NCI-H69 (cell line): ENCODE measurements around the gene DOK7.

Experiments
- DNase-seq: peaks from one replicate; lab custom pipeline; 2025; lab: John Stamatoyannopoulos, UW

Gene DOK7, protein sequence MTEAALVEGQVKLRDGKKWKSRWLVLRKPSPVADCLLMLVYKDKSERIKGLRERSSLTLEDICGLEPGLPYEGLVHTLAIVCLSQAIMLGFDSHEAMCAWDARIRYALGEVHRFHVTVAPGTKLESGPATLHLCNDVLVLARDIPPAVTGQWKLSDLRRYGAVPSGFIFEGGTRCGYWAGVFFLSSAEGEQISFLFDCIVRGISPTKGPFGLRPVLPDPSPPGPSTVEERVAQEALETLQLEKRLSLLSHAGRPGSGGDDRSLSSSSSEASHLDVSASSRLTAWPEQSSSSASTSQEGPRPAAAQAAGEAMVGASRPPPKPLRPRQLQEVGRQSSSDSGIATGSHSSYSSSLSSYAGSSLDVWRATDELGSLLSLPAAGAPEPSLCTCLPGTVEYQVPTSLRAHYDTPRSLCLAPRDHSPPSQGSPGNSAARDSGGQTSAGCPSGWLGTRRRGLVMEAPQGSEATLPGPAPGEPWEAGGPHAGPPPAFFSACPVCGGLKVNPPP

DNA sequence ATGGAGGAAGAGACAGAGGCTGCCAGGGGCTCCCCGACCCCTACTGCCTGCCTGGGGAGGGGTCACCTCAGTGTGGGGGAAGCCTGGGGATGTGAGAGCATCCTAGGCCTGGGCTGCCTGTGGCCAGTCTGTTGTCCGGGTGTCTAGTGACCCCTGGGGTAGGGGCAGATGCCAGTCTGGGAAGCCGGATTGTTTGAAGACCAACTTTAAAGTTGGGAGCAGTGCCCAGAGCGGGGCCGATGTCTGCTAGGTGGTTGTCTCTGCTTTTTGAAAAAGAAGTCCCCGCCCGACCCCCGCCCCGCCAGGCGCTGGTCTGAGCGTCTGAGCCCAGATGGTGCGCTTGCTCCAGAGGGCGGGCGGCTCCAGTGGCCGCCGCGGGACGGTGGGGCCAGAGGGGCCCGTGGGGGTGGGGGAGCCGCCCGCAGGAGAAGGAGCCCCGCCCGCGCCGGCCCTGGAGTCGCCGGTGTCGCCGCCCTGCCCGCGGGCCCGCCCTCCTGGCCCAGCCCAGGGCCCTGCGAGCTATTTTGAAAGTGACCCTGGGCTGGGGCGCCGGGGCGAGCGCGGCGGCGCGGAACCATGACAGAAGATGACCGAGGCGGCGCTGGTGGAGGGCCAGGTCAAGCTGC is at the start of gene DOK7:
Gene DOK7, plus strand, starts transcription at position 517 of the 626 bp plus-strand sequence. Its CDS starts 70 bp downstream, at position 587.
- DNase-seq: peak; percentile 5

DNA sequence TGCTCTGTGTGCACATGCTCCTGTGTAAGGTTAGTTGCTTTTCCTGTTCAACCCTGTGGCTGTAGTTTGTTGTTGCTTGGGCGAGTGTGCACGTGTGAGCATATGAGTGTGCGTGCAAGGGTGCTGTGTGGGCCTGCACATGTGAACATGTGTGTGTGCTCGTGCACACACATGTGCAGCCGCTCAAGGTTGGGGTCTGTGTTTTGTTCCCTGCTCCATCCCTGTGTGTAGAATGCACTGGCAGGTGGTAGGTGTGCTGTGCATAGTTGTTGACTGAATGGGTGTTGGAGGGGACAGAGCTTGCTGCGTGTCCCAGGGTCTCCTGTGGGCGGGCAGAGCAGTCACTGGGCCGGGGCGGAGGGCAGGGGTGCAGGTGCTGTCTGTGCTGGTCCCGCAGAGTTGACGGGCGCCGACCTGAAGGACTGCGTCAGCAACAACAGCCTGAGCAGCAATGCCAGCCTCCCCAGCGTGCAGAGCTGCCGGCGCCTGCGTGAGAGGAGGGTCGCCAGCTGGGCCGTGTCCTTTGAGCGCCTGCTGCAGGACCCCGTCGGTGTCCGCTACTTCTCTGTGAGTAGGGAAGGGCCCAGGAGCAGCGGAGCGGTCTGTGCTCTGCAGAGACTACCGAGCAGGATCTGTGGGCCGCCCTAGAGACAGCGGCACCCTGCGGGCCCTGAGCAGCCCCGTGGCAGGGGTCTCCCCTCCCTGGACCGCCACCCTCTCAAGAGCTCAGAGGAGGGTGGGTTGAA is 49.3 kb upstream of the DOK7 start:
- DNase-seq: no peak

DNA sequence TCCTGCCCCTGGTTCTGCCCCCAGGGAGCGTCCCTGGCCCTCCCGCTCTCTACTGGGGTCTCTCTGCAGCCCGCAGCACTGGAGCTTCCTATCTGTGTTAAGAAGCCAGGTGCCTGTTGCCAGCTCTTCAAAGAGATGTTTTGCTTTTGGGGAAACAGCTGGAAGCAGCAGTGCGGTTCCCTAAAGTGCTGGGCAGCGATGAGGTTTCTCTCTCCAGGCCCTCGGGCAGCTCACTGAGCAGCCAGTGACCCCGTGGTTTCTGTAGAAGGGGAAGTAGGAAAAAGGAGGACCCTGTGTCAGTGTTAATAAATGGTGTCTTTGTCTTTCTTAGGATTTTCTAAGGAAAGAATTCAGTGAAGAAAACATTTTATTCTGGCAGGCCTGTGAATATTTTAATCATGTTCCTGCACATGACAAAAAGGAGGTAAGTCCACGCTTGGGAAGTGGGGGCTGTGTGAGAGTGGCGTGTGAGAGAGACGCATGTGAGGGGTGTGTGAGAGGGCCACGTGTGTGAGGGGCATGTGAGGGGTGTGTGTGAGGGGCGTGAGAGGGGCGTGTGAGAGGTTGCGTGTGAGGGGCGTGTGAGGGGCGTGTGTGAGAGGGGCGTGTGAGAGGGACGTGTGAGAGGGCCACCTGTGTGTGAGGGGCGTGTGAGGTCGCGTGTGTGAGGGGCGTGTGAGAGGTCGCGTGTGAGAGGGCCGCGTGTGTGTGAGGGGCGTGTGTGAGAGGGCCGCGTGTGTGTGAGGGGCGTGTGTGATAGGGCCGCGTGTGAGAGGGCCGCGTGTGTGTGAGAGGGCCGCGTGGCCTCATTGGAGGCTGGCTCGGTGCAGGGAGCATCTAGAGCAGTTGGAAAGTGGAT is 48.5 kb upstream of the DOK7 start:
- no peak for DNase-seq

DNA sequence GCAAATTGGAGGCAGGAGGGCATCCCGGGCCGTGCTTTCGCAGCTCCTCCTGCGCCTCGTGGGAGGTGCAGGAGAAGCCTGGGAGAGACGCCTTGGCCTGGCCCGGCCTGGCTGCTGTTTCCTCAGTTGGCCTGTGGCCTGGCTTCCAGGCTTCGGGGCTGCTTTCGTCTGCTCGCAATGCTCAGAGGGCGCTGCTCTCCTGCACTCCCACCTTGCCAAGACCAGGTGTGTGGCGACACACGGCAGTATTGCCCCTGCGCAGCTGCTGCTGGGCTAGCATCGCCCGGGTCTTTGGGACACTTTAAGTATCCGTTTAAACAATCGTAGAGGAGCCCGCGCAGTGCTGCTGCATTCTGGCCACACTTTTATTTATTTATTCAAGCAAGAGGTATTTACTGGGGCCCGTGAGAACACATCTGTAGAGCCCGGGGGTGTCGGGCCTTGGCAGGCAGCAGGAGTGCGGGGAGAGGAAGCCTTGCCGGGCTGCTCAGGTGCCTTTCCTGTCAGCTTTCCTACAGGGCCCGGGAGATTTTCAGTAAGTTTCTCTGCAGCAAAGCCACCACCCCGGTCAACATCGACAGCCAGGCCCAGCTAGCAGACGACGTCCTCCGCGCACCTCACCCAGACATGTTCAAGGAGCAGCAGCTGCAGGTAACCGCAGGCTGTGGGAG is 47.5 kb upstream of the DOK7 start:
- DNase-seq: no peak

DNA sequence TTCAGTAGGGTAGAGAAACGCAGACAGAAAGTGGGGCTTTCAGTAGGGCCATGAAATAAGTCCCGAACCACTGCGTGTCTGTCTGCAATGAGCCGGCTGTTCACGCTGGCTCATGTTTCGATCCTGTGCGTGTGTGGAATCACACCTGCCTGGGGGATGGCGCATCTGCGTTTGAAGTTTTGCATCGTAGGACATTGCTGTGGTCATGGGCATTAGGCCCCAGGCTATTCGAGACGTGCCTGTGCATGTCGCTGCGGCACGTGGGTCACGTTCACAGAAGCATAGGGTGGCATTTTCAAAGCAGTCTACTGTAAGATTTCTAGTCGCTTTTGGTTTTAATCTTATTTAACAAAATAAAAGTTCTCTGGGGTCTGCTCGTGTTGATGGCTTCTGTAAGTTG is 46.8 kb upstream of the DOK7 start:
- DNase-seq: peak; percentile 6

DNA sequence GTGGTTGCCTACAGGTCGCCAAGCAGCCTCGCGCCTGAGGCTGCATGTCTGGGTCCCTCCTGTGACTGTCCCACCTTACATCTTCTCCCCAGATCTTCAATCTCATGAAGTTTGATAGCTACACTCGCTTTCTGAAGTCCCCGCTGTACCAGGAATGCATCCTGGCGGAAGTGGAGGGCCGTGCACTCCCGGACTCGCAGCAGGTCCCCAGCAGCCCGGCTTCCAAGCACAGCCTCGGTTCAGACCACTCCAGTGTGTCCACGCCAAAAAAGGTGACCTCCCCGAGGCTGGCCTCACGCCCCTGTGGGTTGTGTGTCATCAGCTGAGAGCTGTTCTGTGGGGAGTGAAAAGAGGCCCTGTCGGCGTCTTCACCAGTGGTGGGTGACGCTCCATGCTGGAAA is 46.3 kb upstream of the DOK7 start:
- DNase-seq: no peak

DNA sequence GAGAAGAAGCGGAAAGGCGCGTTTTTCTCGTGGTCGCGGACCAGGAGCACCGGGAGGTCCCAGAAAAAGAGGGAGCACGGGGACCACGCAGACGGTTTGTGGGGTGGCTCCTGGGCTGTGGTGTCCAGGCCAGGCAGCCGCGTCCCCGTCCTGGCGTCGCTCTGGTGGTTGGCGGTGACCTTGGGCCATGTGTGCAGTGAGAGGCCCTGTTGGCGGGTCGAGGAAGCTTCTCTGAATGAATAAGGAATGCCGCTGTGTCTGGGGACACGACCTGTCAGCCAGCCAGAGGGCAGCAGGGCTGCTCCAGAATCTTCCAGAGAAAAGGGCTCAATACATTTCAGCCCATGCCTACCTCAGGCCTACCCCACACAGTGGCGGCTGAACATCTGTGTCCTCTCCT is 45.7 kb upstream of the DOK7 start:
- DNase-seq: no peak

DNA sequence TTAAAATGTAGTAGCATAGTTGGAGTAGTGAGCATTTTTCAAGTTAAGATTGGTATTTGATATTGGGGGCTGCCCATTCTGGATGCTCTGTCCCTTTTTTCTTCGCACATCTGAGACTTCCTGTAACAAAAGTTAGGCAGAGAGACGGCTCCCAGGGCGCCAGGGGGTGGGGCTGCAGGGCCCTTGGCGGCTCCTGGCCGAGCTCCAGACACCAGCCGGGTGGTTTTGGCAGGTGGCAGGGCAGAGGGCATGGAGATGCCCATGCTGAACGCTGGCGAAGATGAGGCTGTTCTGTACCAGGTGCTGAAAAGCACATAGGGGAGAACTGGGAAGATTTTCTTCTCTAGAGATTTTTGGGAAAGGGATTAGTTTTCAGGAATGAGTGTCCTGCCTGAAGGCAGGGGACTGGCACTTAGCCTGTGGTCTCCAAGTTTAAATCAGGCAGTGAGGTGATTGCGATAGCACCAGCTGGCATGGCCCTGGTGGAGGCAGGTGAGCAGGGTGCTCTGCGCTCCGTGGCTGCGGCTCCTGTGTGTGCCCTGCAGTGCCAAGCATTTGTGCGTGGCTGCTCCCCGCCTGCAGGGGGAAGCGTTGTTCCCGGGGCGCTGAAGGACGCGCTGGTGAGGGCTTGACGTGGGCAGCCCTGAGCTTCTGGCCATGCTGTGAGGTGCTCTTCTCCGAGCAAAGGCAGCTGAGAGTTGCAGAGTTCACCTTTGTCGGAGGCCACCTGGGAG is 44.9 kb upstream of the DOK7 start:
- peak; percentile 38 for DNase-seq

DNA sequence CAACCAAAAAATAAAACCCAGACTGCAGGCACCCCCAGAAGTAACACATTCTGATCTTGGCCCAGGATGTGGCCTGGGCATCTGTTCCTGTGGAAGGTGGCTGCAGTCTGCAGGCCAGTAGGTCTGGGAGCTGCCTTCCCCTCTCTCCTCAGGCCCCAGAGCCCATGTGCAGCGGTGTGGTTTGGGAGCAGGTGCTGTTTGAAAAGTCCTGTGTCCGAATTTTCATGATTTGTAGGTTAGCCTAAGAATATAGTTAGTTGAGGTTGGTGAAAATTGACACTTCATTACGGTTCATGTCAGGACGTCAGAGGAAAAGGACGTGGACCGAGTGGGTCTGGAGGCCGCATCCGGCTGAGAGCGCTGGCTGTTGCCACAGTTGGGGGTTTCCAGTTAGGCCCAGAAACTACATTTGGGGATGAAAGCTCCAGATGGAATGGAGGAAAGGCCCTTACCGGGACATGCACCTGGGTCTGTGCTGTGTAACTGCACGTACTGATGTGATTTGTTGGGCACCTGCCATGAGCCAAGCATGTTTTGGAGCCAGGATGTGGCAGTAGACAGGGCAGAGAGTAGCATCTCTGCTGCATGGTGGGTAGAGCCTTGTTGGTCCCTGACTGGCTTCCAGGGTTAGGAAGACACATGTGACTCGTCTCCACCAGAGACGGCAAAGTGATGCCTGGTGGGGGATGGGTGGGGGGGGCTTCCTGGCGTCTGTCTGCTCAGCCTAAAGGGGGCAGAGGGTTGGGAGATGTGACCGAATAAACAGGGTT is 43.1 kb upstream of the DOK7 start:
- no peak for DNase-seq

DNA sequence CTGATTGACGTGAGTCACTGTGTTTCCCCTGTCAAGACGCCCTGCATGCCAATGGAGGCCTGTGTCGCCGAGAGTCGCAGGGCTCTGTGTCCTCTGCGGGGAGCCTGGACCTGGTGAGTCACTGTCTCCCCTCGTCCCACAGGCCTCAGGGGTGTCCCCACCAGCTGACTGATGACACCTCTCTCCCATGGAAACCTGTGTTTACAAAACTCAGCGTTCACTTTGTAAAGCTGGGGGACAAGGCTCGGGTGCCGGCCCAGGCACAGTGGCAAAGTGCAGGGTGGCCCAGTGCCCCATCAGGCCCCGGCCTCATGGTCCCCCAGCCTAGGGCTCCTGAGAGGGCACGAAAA is 42.5 kb upstream of the DOK7 start:
- no peak for DNase-seq

DNA sequence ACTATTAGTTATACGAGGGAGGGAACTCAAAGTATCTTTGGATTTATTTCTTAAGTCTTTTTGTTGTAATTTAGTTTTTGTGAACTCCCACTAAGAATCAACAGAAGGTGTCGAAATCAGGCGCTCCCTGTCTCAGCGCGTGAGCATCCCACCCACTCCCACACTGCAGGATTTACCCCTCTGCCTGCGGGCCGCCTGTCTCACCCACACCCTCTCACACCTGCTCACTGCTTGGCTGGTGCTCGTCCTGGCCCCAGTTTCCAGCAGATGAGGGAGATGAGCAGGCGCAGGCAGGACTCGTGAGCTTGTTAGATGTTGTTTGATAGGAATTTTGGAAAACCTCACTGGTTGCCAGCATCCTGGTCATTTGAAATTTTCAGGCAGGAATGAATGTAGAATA is 42.1 kb upstream of the DOK7 start:
- DNase-seq: no peak

DNA sequence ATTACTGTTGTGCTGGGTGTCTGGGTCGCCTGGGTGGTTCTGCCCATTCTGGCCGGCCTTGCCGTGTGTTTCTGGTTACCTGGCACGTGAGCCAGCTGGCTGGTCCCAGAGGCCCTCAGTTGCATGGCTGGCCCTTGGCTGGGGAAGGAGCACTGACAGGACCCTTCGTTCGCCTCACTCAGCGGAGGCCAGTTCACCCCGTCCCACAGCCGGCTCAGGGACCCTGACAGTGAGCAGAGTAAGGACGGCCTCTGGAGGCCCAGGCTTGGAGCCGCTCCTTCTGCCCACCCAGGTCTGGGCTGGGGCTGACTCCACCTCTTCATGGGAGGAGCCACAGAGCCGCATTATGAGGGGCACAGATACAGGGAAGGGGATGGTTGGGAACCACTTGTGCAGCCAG is 41.6 kb upstream of the DOK7 start:
- DNase-seq: no peak

DNA sequence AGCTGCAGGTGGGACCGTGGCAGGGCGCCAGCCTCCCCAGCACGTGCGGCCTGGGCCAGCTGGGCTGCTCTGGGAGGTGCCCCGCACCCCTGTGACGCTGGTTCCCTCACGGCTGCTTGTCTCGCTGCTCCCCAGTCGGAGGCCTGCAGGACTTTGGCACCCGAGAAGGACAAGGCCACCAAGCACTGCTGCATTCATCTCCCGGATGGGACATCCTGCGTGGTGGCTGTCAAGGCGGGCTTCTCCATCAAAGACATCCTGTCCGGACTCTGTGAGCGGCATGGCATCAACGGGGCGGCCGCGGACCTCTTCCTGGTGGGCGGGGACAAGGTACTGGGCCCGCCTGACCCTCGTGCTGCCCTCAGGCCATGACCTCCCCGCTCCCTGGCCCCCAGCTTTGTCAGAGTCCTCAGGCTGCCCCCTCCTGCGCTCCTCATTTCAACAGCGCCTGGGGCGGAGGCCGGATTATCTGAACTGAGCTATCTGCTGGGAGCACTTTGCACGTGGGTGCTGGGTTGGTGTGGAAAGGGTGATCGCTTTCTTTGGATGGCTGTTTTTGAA is 40.8 kb upstream of the DOK7 start:
- DNase-seq: no peak

DNA sequence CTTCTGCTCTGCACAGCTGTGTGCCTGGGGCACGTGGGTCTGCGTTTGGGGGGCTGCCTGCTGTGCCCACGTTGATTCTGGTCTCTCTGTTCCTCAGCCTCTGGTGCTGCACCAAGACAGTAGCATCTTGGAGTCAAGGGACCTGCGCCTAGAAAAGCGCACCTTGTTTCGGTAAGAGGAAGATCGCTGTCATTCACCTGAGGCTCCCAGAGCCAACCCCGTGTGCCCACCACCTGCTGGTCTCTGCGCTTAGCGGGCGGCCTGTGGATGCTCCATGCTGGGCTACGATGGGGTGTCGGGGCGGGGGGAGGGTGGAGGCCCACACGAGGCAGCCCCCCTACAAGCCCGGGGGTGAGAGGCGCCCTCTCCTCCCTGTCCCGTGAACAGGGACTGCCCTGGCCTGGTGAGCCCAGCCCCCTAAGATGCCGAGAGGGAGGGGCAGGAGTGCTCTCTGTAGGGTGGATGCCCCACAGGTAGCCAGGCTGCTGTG is 40.3 kb upstream of the DOK7 start:
- DNase-seq: no peak

DNA sequence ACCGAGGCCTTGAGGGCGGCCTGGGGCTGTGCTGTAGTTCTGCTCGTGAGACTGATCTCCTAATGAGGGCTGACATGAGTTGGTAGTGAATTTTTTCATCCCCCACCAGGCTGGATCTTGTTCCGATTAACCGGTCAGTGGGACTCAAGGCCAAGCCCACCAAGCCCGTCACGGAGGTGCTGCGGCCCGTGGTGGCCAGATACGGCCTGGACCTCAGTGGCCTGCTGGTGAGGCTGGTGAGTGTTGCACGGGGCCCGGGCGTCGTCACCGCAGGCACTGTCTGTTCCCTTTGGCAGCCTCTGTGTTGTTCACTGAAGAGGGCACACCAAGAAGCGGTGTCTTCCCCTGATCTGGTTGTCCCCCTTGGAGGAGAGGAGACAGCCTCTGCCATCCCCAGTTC is 39.7 kb upstream of the DOK7 start:
- no peak for DNase-seq

DNA sequence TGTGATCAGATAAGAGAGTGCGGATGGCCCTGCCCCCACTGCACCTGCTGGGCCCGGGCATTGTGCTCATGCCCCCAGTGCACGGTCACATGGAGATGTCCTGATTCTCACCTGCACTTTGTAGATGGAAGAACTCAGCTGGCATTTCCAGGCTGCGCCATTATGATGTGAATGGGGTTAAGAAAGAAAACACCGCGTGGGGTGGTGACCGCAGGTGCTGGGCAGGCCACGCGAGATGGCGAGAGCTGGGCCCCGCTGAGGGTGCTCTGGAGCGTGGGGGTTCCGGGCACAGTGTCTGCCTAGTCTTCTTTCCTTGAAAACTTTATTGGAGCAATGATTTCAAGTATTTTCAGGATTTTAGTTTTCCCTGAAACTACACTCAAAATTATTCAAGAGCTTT is 39.2 kb upstream of the DOK7 start:
- DNase-seq: no peak

DNA sequence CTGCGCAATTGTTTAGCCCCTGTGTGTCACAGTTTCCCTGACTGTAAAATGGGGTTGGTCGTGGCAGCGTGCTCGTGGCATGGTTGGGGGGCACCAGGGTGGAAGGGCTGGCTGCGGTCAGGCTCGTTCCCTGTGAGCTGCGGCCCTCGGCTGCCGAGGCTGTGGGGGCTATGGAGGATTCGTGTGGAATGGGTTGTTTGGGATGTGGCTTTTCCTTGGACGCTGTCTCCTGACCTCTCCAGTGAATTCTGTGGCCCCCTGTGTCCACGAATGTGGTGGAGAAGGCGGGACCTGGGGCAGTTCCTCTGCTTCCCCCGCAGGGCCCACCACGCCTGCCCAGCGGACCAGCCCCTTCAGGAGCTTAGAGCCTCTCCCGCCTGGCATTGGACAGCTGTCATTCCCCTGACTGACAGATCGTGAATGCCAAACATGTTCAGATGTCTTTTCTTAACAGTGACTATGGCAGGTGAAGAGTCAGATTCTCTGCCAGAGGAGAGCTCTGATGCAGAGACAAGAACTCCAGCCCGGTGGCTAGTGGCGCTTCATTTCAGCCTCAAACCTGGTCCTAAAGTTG is 38.5 kb upstream of the DOK7 start:
- no peak for DNase-seq

DNA sequence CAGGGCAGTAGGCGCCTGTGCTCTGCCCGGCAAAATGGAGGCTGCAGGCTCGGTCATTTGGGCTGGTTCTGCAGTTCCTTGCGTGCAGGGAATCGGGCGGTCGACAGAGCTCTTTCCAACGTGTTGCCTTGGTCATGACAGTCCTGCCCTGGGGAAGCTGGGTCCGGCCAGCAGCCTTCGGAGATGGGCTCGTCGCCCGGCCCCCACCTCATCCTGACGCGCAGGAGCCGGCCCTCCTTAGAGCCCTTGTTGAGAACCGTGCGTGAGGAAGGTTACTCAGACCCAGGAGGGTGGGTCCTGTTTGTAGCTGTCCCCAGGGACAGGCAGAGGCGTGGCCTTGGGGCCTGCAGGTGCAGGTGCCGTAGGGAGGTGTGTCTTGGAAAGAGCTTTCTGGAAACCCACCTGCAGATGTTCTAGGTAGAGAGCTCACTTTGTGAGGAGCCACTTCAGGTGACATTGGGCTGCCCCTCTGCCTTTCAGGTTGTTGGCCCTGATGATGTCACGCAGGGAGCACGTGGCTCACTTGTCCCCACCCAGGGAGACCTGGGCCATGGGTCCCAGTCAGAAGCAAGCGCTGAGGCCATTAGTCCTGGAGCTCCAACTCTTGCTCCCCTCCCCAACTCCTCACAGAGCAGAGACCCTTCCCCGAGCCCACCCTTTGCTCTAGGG is 36.5 kb upstream of the DOK7 start:
- DNase-seq: no peak

DNA sequence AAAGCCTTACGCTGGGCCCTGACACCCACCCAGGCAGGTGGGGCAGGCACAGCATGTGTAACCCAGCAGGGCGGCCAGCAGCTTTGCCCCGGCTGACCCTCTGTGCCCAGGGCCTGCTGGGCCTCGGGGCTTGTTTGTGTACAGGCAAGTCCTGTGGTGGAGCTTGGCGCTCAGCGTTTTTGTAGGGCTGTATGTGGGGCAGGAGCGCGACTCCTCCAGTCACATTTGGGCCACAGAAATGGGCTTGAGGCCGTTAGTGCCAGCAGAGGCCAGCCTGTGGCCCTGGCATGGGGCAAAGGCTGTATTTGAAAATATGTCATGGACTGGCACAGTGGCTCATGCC is 36.0 kb upstream of the DOK7 start:
- DNase-seq: no peak
